ENCODE measurements around the gene MYL12A.

Gene MYL12A

GRCh38 chr18:3251249-3251962 is 3.8 kb downstream of the MYL12A start:
- H2AFZ ChIP-seq (ENCODE audit: low read length), result no peak overlapping the region
- TF ChIP-seq, protein P1, sequence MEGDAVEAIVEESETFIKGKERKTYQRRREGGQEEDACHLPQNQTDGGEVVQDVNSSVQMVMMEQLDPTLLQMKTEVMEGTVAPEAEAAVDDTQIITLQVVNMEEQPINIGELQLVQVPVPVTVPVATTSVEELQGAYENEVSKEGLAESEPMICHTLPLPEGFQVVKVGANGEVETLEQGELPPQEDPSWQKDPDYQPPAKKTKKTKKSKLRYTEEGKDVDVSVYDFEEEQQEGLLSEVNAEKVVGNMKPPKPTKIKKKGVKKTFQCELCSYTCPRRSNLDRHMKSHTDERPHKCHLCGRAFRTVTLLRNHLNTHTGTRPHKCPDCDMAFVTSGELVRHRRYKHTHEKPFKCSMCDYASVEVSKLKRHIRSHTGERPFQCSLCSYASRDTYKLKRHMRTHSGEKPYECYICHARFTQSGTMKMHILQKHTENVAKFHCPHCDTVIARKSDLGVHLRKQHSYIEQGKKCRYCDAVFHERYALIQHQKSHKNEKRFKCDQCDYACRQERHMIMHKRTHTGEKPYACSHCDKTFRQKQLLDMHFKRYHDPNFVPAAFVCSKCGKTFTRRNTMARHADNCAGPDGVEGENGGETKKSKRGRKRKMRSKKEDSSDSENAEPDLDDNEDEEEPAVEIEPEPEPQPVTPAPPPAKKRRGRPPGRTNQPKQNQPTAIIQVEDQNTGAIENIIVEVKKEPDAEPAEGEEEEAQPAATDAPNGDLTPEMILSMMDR (IDR thresholded peaks at IDR 0.05; ENCODE audit: low read length), result no peak
- TF ChIP-seq EZH2 (IDR thresholded peaks at IDR 0.05; ENCODE audit: borderline replicate concordance, low read length), result no peak
- H4K20me1 ChIP-seq (ENCODE audit: insufficient read depth, low read length), result no peaks in the 10 kb centered on the region
- H3K9ac ChIP-seq (ENCODE audit: low read length), result no peak overlapping the region
- no peaks in the 10 kb centered on the region for H3K9me2 ChIP-seq (ENCODE audit: low read depth, low read length)
- H3K27me3 ChIP-seq (ENCODE audit: insufficient read depth, low read length), result no peaks in the 10 kb centered on the region
- peaks cover 26% of the 10 kb centered on the region for H3K4me1 ChIP-seq (ENCODE audit: insufficient read depth, low read length, severe bottlenecking)
- no peak overlapping the region for H3K4me3 ChIP-seq (ENCODE audit: low read depth, low read length, poor library complexity, severe bottlenecking)
- peaks cover 40% of the 10 kb centered on the region for H3K79me2 ChIP-seq (ENCODE audit: insufficient read depth, low read length)
- no peak overlapping the region for H3K4me2 ChIP-seq (ENCODE audit: low read length)
- no peaks in the 10 kb centered on the region for H3F3A ChIP-seq (ENCODE audit: insufficient read depth, low read length)
- no peak overlapping the region for H3K27ac ChIP-seq (ENCODE audit: low read depth, low read length, poor library complexity, severe bottlenecking)
- no peaks in the 10 kb centered on the region for H3K9me3 ChIP-seq (ENCODE audit: low read length)
- H3K36me3 ChIP-seq (ENCODE audit: insufficient read depth, low read length), result peaks cover 46% of the 10 kb centered on the region

DNA sequence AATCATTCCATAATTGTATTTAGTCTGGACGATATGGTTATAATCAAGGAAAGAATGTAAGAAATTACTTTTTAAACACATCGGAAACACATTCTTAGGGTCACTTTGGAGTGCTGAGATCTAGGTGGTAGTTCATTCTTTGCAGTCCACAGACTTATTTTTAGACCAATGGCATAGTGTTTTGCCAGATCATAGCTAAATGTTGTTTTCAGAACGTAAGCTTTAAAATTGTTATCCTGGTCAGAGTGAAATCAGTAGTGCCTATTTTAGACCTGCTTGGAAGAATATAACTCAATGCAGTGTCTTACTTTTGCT is 4.3 kb downstream of the MYL12A start:
- no peaks in the 10 kb centered on the region for H3K9me2 ChIP-seq (ENCODE audit: low read depth, low read length)
- TF ChIP-seq, protein P1 (IDR thresholded peaks at IDR 0.05; ENCODE audit: low read length), result no peak
- TF ChIP-seq EZH2 (IDR thresholded peaks at IDR 0.05; ENCODE audit: borderline replicate concordance, low read length), result no peak
- peaks cover 21% of the 10 kb centered on the region for H3K4me1 ChIP-seq (ENCODE audit: insufficient read depth, low read length, severe bottlenecking)
- no peak overlapping the region for H3K4me3 ChIP-seq (ENCODE audit: low read depth, low read length, poor library complexity, severe bottlenecking)
- H3F3A ChIP-seq (ENCODE audit: insufficient read depth, low read length), result no peaks in the 10 kb centered on the region
- H3K9ac ChIP-seq (ENCODE audit: low read length), result no peak overlapping the region
- H3K36me3 ChIP-seq (ENCODE audit: insufficient read depth, low read length), result peaks cover 51% of the 10 kb centered on the region
- H3K9me3 ChIP-seq (ENCODE audit: low read length), result no peaks in the 10 kb centered on the region
- no peak overlapping the region for H3K27ac ChIP-seq (ENCODE audit: low read depth, low read length, poor library complexity, severe bottlenecking)
- H3K79me2 ChIP-seq (ENCODE audit: insufficient read depth, low read length), result peaks cover 40% of the 10 kb centered on the region
- no peaks in the 10 kb centered on the region for H4K20me1 ChIP-seq (ENCODE audit: insufficient read depth, low read length)
- H2AFZ ChIP-seq (ENCODE audit: low read length), result no peak overlapping the region
- no peaks in the 10 kb centered on the region for H3K27me3 ChIP-seq (ENCODE audit: insufficient read depth, low read length)
- no peak overlapping the region for H3K4me2 ChIP-seq (ENCODE audit: low read length)

DNA sequence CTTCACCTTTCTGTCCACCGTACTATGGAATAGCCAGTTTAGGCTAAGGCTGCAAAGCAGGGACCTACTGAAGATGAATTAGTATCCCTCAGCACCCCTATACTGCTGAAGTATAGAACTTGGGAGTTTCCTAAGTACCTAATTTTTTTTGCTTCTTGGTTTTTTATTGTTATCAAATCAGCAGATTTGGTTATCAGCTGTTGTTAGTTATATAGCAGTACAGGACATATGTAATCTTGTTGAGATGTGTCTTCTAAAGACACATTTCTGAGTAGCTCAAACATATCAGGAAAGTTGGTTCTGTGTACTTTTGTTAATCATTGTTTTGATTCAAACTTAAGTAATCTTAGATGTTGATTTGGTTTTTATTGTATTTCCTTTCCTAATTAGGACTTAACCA is 5.2 kb downstream of the MYL12A start:
- Histone ChIP-seq H3K27ac (ENCODE audit: low read depth, low read length, poor library complexity, severe bottlenecking) (no peak overlapping the region), H3F3A (ENCODE audit: insufficient read depth, low read length) (no peaks in the 10 kb centered on the region), H2AFZ (ENCODE audit: low read length) (no peak overlapping the region), H3K27me3 (ENCODE audit: insufficient read depth, low read length) (no peaks in the 10 kb centered on the region), H3K9me2 (ENCODE audit: low read depth, low read length) (no peaks in the 10 kb centered on the region), H3K79me2 (ENCODE audit: insufficient read depth, low read length) (peaks cover 37% of the 10 kb centered on the region), H3K4me3 (ENCODE audit: low read depth, low read length, poor library complexity, severe bottlenecking) (no peak overlapping the region), H3K4me2 (ENCODE audit: low read length) (no peak overlapping the region), H3K9ac (ENCODE audit: low read length) (no peak overlapping the region), H4K20me1 (ENCODE audit: insufficient read depth, low read length) (no peaks in the 10 kb centered on the region), H3K36me3 (ENCODE audit: insufficient read depth, low read length) (peaks cover 60% of the 10 kb centered on the region), H3K9me3 (ENCODE audit: low read length) (no peaks in the 10 kb centered on the region), H3K4me1 (ENCODE audit: insufficient read depth, low read length, severe bottlenecking) (peaks cover 19% of the 10 kb centered on the region)
- TF ChIP-seq, protein P1 (IDR thresholded peaks at IDR 0.05; ENCODE audit: low read length), result no peak
- no peak for TF ChIP-seq EZH2 (IDR thresholded peaks at IDR 0.05; ENCODE audit: borderline replicate concordance, low read length)

All from OCI-LY1 (cell line).